T-cell (primary cell): ENCODE data around the gene UBQLN1. TPM values are rescaled to one million over a fixed set of nuclear protein-coding genes. Genes with fewer than 3 reads are reported as not detected.
"Not testable (repeated sequence)": the region's sequence is repeated elsewhere in the genome, so short reads cannot be mapped to it uniquely, and the experiment has no call there.

Experiments
- ATAC-seq, 4 experiments: fragments of 200-7000 bp in 3 of 4; fragments of 150-1000 bp in 1 of 4; cut with Tn5 transposase; replicated peaks in 1 of 4; 1 replicate in 3 of 4; 2 replicates in 1 of 4; pipeline ENCODE4 v1.10.0; 2021; ENCODE audit warnings: moderate library complexity in 3 of 4, mild to moderate bottlenecking in 2 of 4, moderate number of reproducible peaks in 1 of 4
- CTCF ChIA-PET, 2 donors: fragments of 300-600 bp; sonication (Branson Sonifier 250); formaldehyde crosslinking; loops; one replicate each; lab custom pipeline; 2022; ENCODE audit warnings: antibody characterized with exemption in 2 of 2; lab: Charles Lee
- POLR2A ChIA-PET, 2 donors: fragments of 300-600 bp; sonication (Branson Sonifier 250); formaldehyde crosslinking; loops; one replicate each; lab custom pipeline; 2022; ENCODE audit warnings: antibody characterized with exemption in 2 of 2; lab: Charles Lee
- DNase-seq, 35 experiments: peaks; one replicate each; pipeline versions ENCODE4 v3.0.0 to v3.0.0-alpha.2; 2013 to 2023
- H3K27ac ChIP-seq: one replicate; pipeline ENCODE4 v1.5.1; 2013; ENCODE audit warnings: low read length
- H3K27me3 ChIP-seq, 2 experiments: replicated peaks in 1 of 2; 1 replicate in 1 of 2; 2 replicates in 1 of 2; pipeline versions ENCODE4 v1.6.1 to v1.7.0; 2013; ENCODE audit warnings: low read length in 1 of 2, mixed read lengths in 1 of 2; ENCODE audit not compliant: control insufficient read depth in 2 of 2, insufficient read depth in 2 of 2; ENCODE audit errors: extremely low read depth in 1 of 2
- H3K36me3 ChIP-seq, 2 donors: 1 replicate in 1 of 2; 2 replicates in 1 of 2; pipeline versions ENCODE4 v1.6.1 to v1.7.0; 2013; ENCODE audit warnings: low read length in 1 of 2; ENCODE audit not compliant: control insufficient read depth in 2 of 2, insufficient read depth in 1 of 2; ENCODE audit errors: extremely low read depth in 1 of 2
- H3K4me1 ChIP-seq, 2 experiments: 1 replicate in 1 of 2; 2 replicates in 1 of 2; pipeline versions ENCODE4 v1.6.1 to v1.7.0; 2013; ENCODE audit warnings: low read length in 2 of 2, mixed read lengths in 1 of 2; ENCODE audit not compliant: insufficient read depth in 2 of 2, control insufficient read depth in 1 of 2; ENCODE audit errors: extremely low read depth in 1 of 2
- H3K4me3 ChIP-seq, 2 donors: 1 replicate in 1 of 2; 2 replicates in 1 of 2; pipeline versions ENCODE4 v1.5.1 to v1.7.0; 2013; ENCODE audit warnings: mild to moderate bottlenecking in 2 of 2, low read length in 1 of 2, moderate library complexity in 1 of 2; ENCODE audit not compliant: control insufficient read depth in 1 of 2; ENCODE audit errors: extremely low read depth in 1 of 2
- H3K9me3 ChIP-seq: 2 replicates; pipeline ENCODE4 v1.7.0; 2013
- H3K27ac Mint-ChIP-seq, 2 donors: one replicate each; pipeline ENCODE4 v1.8.0; 2020 to 2021; ENCODE audit warnings: mild to moderate bottlenecking in 2 of 2, mixed read lengths in 2 of 2
- H3K27me3 Mint-ChIP-seq, 2 donors: one replicate each; pipeline ENCODE4 v1.8.0; 2021 to 2022; ENCODE audit warnings: mixed read lengths in 2 of 2
- H3K36me3 Mint-ChIP-seq: one replicate; pipeline ENCODE4 v1.8.0; 2021; ENCODE audit warnings: mixed read lengths
- H3K4me1 Mint-ChIP-seq, 3 donors: one replicate each; pipeline ENCODE4 v1.8.0; 2020 to 2022; ENCODE audit warnings: mixed read lengths in 3 of 3, mild to moderate bottlenecking in 1 of 3
- H3K4me3 Mint-ChIP-seq, 3 donors: one replicate each; pipeline ENCODE4 v1.8.0; 2020 to 2022; ENCODE audit warnings: mild to moderate bottlenecking in 3 of 3, mixed read lengths in 3 of 3, moderate library complexity in 3 of 3
- H3K9me3 Mint-ChIP-seq, 3 donors: one replicate each; pipeline ENCODE4 v1.8.0; 2020 to 2022; ENCODE audit warnings: mixed read lengths in 3 of 3
- whole genome bisulfite sequencing: methylation state at CpG from one replicate; pipeline ENCODE4 v1.1.5; 2013; ENCODE audit warnings: missing lambda C conversion rate; ENCODE audit not compliant: insufficient coverage; 5-methylcytosine and 5-hydroxymethylcytosine counted together
- total RNA-seq, 35 experiments: library from RNA in 6 of 35; stranded (reverse) in 6 of 35; fragments of 120-200 nt in 1 of 35; gene quantifications; one replicate each; pipeline versions ENCODE4 v1.2.1 to v1.2.4 and lab custom pipeline; 2013 to 2026

Gene UBQLN1
- total RNA-seq, 5 donors from 2014 or later (not counting 1 experiment from before 2014, with no cell fraction given) = 98.1 to 141 (median 105) TPM

DNA sequence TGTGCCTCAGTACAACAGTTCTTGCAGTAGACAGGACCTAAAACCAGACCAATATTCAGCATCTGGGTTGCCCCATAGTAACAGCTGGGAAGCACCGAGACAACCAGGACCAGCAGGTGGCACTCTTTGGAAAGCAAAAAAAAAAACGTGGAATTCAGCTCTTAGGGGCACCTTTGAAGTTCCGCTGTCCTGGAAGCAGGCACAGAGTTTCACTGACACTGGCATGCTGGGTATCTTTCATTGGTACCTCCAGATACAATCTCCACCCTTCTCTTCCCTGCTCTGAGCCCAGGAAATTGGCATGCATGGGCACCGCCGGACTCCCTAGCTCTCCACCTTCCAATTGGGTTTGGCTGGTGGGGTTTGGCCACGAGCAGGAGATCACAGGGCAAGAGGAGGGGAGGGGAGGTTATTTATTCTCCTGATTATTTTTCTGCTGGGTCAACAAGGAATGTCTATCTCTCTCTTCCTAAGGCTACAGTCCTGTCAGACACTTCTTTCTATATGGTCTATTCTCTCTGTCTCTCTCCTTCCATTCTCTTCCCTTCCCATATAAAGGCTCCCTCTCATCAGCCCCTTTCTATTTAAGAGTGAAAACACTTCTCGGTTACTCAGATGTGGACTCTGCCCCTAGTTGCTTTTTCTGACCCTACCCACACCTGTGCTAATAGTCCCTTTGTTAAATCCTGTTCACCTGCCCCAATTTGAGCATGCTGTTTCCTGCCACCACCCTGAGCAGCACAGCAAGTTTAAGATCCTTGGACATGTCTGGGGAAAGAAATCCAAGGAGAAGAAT is 86.7 kb downstream of the UBQLN1 start:
- ChIA-PET POLR2A (interaction anchor here in 1 of 2 donors (0.7 kb wide), 1 partner anchor 84 kb away, joined by 3 read pairs; no protein-coding TSS in a partner anchor), CTCF (interaction anchor here (0.5 to 2.3 kb wide), 20 partner anchors 8 to 293 kb away, joined by 3 to 25 read pairs (median 4); partner anchors contain the start of gene UBQLN1 (in 1 of the 2))
- ATAC-seq (no peak), DNase-seq (peak in 20 of 35 experiments; percentile 6 to 72 (median 22))
- peaks cover 9 to 28% of the 10 kb centered on the region in 2 experiments for H3K4me1 ChIP-seq
- Mint-ChIP-seq H3K4me3 (peak overlapping the region; percentile 49 to 95 (median 55)), H3K27ac (peak overlapping the region in 1 of 2 donors; percentile 57), H3K4me1 (peaks cover 29 to 36% (median 34%) of the 10 kb centered on the region in 3 donors), H3K27me3 (no peaks in the 10 kb centered on the region), H3K9me3 (no peaks in the 10 kb centered on the region), H3K36me3 (no peaks in the 10 kb centered on the region)
- H3K9me3 ChIP-seq = no peaks in the 10 kb centered on the region
- no peak overlapping the region for H3K27ac ChIP-seq
- H3K36me3 ChIP-seq = no peaks in the 10 kb centered on the region
- WGBS = 13% methylated on average over 4 of the region's 7 CpGs
- no peak overlapping the region for H3K4me3 ChIP-seq
- no peaks in the 10 kb centered on the region for H3K27me3 ChIP-seq

- ChIA-PET POLR2A (no interaction called here), CTCF (no interaction called here)
- H3K27ac ChIP-seq = no peak overlapping the region
- Mint-ChIP-seq H3K27ac (no peak overlapping the region), H3K4me1 (peaks cover 9 to 11% (median 10%) of the 10 kb centered on the region in 3 donors), H3K36me3 (no peaks in the 10 kb centered on the region), H3K9me3 (no peaks in the 10 kb centered on the region), H3K27me3 (peaks cover 0 to 2% of the 10 kb centered on the region in 2 donors), H3K4me3 (no peak overlapping the region)
- DNase-seq = no peak
- H3K27me3 ChIP-seq = no peaks in the 10 kb centered on the region
- H3K4me1 ChIP-seq = peaks cover 2 to 6% of the 10 kb centered on the region in 2 experiments
- H3K4me3 ChIP-seq = no peak overlapping the region
- no CpG with 5 or more reads among the region's 1 CpG for WGBS
- no peak for ATAC-seq
- H3K36me3 ChIP-seq = no peaks in the 10 kb centered on the region
- H3K9me3 ChIP-seq = no peaks in the 10 kb centered on the region
Observed at GRCh38 chr9:83617299-83617698, 90.5 kb downstream of the UBQLN1 start.

DNA sequence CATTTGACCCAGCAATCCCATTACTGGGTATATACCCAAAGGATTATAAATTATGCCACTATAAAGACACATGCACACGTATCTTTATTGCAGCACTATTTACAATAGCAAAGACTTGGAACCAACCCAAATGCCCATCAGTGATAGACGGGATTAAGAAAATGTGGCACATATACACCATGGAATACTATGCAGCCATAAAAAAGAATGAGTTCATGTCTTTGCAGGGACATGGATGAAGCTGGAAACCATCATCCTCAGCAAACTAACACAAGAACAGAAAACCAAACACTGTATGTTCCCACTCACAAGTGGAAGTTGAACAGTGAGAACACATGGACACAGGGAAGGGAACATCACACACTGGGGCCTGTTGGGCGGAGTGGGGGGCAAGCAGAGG is 94.5 kb downstream of the UBQLN1 start:
- POLR2A ChIA-PET, H3K9me3 ChIP-seq, H3K4me3 Mint-ChIP-seq, H3K36me3 ChIP-seq, H3K36me3 Mint-ChIP-seq, ATAC-seq, H3K4me1 ChIP-seq, H3K27me3 Mint-ChIP-seq, H3K4me1 Mint-ChIP-seq, H3K27me3 ChIP-seq, H3K27ac Mint-ChIP-seq, H3K27ac ChIP-seq, H3K4me3 ChIP-seq, H3K9me3 Mint-ChIP-seq, DNase-seq, CTCF ChIA-PET: not testable (repeated sequence)
- no CpG with 5 or more reads among the region's 3 CpGs for WGBS

Other genes starting within 250 kb of the UBQLN1 start
- gene FRMD3, start 169.6 kb downstream of the UBQLN1 start, total RNA-seq = 1 to 10 TPM in 1 of 5 donors, under 1 TPM in 4; 0.35 to 1.2 (median 0.55) TPM
- gene IDNK, start 84.8 kb downstream of the UBQLN1 start, total RNA-seq = 10 to 100 TPM in 2 of 5 donors, 1 to 10 TPM in 3; 7.0 to 13.5 (median 9.2) TPM
- 10 to 100 TPM in 2 of 5 donors, 1 to 10 TPM in 3; 9.6 to 11.4 (median 9.9) TPM for gene GKAP1, start 109.8 kb upstream of the UBQLN1 start, total RNA-seq
- 1 to 10 TPM; 3.3 to 5.6 (median 4.5) TPM for gene KIF27, start 213.5 kb upstream of the UBQLN1 start, total RNA-seq